ENCODE results near the gene SPAG17. TPM values are rescaled to one million over a fixed set of nuclear protein-coding genes. Genes with fewer than 3 reads are reported as not detected.

The SPAG17 gene
- total RNA-seq, 1 donor from 2014 or later, result not detected

DNA sequence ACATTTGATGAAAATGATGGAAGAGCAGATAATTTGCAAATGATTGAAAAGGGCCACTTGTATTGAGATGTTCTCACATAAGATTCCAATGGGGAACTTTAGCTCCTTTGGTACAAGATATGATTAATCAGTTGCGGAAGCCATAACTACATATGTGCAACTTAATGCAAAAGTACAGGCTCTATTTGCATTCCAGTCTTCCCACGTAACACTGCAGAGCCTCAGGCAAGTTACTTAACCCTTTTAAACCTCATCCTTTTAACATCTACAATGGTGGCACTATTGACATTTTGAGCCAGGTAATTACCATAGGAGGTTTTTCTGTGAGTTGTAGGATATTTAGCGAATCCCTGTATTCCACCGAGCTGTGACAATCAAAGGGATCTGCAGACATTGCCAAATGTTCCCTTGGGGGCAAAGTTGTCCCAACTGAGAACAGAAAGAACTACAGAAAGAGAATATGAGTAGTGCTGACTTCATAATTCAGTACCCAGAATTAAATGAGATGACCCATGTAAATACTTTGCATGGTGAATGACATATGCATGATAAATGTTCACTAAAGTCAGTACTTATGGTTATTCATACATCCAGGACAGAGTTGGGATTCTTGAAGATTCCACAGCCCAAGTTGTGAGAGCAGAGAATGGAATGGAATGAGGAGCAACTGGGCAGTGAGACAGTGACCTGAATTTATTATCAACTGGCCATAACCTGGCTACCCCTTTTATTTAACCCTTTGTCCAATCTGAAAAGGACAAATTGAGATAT is 62.6 kb downstream of the SPAG17 start:
- no peak for DNase-seq (ENCODE audit: low read depth, low spot score)

DNA sequence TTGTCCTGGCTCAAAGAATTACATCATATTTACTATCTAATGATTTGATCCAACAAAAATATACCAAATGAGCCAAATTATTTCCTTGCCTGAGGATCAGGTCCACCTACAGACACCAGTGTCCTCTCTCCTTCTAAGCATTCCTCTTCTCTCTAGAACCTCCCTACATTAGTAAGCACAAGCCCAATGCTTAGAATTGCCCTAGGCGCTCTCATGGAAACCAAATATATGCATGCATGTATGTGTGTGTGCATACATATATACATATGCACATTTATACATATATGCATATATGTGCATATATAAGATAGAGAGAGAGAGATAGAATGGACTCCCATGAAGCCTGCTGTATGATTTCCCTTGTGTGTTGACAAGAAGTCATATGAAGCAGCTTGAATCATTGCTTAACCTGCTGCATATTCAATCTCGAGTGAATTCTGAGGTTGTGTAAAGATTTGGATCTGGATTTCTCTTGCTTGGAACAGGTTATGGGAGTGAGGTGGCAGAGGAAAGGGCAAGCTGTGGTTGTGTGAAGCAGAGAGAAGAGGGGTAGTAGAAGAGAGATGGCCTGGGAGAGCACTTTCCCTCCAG is 66.1 kb downstream of the SPAG17 start:
- no peak for DNase-seq (ENCODE audit: low read depth, low spot score)

DNA sequence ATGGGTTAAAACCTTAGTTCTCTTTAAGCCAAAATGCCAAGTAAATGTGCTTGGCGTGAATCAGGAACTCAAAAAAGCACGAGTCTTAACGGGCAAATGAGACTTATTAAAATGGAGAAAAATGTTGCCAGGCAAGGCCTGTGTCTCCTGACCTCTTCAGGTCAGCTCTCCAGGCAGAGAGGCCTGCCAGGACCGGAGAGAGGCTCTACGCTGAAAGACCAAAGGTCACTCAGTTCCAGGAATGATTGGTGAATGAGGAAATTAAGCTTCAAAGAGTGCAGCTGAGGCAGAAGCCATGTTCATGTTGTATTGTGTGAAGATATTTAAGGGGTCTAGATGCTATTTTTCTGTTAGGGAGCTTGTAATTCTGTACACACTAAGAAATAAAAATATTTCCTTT is 66.6 kb downstream of the SPAG17 start:
- DNase-seq (ENCODE audit: low read depth, low spot score), result no peak

DNA sequence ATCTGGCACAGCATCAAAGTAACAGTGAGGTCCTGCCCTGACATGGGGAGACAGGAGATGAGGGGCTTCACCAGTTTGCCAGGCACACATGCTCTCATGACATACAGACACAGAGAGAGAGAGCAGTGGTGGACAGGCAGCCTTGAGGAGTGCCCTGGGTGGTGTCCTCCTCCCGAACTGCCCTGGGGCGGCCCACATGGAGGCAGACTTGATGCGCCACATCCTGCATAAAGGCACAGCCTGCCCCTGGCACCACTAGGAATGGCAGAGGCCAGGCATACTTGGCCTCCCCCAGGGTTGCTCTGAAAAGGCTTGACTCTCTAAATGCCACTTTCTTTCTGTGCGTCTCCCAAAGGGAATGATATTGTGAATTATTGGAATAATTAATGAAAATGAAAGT is 67.5 kb downstream of the SPAG17 start:
- no peak for DNase-seq (ENCODE audit: low read depth, low spot score)

DNA sequence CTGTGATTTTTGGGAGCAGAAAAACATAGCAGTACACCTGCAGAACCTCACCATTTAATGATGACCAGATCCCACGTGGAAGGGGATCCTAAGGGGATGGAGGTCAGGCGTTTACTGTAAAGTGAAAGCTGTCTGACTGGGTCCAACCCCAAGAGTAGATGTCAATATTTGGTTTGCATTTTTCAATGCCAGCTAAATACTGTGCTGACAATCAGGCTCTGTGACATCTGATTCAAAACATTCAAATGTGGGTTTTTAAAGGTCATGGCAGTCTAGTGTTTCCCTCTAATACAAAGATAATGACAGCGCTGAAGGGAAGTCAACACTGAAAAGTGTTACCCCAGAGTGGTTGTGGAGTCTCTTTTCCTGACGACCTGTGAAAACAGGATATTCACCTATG is 68.1 kb downstream of the SPAG17 start:
- DNase-seq (ENCODE audit: low read depth, low spot score), result no peak

DNA sequence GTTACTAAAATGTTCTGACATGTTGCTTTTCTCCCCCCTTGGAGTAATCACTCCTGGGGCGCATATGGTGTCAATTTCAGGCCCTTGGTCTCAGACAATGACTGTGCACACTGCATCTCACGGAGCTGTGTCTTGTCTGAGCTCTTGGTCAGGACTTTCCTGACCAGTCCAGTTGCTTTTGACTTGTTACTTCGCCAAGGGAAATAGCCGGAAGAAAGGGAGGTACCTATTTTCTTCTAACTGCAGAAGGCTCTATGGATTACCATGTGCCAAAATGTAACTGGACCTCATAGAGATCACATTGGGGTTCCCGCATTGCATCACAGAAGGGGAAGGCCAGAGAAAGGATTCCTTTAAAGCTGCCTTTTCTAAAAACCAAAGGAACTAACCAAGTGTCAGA is 68.6 kb downstream of the SPAG17 start:
- no peak for DNase-seq (ENCODE audit: low read depth, low spot score)

DNA sequence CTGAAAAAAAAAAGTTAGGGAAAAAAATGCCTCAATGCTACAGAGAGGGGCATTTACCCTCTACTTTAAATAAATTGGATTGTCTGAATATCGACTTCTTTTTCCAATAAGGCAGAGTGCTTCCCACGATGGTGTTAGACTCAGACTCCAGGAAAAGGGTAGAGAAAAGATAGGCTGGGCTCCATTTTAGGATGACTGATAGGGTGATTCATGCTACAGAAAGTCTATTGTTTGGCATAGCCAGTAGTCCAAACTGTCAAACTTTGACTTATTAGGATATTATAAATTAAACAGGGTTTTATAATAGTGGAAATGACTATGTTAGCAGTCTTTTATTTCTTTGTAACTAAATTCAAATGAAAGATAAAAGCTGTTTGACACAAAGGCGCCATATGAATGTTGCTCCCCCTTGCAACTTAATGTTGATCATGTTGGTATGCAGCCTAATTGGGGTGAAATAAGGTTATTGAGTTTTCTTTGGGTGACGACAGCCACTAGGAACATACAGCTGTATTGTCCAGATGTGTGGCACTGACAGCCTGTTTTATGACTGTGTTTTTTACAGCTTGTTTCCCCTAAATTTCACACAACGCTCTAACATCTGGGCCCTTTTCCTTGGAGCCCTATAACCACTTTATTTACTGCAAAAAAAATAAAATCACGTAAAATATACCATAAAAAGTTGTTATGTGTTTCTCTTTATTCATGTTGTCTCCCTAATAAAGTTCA is 69.3 kb downstream of the SPAG17 start:
- no peak for DNase-seq (ENCODE audit: low read depth, low spot score)

DNA sequence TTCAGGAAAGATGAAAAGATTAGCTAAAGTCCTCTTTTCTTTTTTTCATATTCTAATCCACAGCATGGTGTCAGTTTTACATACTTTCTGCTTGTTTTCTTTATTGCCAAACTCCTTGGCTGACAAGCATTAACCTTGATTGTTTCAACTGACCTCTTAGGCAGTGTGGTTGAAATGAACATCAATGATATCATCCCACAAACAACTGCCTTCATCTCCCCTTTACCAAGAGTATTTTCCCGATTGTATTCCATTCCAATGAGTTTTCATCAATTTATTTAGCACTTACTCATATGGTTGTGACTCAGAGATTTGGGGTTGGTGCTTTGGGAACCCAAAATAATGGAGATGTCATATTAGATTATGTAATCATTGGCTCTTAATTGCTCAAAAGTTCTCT is 71.8 kb downstream of the SPAG17 start:
- DNase-seq (ENCODE audit: low read depth, low spot score), result no peak

DNA sequence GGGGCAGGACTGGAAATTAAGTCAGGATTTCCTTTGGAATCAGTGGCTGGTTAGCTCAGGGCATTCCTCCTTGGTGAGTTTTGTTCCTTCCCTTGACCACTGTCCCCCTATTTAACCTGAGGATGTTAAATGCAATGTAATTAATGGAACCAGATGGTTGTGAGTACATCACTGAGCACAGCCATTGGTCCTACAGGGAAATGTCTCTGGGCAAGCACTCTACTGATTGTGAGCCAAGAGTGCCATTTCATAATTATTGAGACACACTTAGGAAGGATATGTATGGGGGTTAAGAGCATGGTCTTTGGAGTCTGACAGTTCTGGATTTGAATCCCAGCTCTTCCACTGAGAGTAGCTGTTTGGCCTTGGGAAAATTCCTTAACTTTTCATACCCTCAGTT is 74.4 kb downstream of the SPAG17 start:
- DNase-seq (ENCODE audit: low read depth, low spot score), result no peak

DNA sequence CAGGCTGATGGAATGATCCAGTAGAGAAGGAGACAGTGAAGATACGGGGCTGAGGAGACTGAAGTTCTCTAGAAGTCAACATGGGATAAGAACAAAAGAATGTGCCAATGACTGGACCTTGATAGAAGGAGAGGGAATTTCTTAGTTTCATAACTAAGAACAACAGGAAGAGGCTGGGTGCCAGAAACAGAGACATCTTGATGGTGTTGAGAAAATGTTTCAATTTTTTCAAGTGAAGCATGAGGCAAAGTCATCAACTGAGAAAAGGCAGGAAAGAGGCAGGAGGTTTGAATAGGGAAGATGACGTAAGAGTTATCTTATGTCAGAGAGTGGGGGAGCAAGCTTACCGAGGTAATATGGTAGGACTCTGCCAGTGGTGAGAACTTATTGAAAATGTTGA is 80.1 kb downstream of the SPAG17 start:
- DNase-seq (ENCODE audit: low read depth, low spot score), result no peak

DNA sequence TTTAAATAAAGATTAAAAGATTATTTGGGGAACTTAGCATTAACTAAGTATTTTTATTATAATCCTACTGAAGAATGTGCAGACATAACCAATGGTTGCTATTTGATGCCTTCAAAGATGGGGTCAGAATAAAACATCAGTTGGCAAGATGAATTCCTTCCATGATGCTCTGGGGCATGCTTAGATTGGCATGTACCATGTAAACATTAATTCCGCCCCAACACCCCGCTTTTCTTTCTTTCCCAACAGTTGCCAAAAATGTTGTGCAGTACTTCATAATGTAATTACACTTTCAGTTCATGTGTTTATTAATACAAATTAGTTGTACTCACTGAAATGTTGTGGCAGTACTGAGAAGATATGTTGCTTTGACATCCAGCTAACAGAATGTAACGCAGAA is 82.6 kb downstream of the SPAG17 start:
- DNase-seq (ENCODE audit: low read depth, low spot score), result no peak

DNA sequence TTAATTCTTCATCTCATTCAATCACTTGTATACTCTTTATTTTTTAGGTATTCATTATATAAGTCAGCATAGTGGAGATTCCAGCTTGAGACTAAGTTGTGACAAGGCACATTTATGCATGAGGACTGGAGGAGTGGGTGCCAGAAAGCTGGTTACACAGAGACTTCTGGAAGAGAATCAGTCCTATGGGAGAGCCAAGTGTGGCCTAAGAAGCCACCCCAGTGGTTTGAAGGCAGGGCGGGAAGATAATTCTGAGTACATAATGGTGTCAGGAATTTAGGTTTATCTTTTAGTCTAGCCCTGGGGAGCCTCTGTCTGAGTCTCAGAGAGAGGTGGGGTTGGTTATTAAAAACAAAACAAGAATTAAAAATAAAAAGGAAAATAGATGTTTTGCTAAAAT is 83.0 kb downstream of the SPAG17 start:
- DNase-seq (ENCODE audit: low read depth, low spot score), result no peak

DNA sequence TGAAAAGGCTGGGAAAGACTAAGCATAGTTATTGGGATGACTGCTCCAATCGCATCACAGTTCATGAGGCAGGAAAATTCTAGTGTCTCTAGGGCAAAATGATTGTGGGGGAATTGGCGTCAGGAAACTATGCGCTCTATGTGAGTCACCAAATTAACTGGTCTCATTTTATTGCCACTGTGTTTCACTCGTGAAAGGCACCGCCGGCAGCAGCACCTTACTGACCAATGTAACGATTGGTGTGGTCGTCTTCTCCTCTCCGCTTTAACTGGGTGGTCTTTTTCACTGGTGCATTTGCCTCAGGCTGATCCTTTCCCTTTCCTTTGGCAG is 83.5 kb downstream of the SPAG17 start:
- no peak for DNase-seq (ENCODE audit: low read depth, low spot score)

DNA sequence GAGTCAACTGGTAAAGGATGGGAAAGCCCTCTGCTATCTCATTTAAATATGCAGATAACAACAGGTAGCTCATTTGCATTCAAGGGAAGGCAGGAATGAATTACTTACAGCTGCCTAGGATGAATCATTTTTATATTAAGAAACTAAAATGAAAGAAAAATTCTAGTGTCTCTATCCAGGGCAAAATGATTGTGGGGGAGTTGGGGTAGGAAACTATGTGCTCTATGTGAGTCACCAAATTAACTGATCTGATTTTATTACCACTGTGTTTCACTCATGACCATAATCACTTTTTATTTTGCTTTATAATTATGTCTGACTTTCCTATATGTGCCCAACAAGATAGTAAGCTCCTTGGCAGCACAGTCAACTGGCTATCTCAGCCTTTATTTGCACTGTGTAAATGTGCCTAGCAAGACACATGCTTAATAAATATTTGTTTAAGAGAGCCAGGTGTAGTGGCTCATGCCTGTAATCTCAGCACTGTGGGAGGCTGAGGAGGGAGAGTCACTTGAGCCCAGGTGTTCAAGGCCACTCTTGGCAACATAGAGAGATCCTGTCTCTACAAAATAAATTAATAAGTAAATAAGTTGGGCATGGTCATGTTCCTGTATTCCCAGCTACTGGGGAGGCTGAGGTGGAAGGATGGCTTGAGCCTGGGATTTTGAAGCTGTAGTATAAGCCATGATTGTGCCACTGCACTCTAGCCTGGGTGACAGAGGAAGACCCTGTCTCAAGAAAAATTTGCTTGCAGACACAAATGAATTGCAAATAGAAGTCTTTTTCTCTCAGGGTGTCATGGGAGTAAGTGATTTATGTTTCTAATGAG is 84.1 kb downstream of the SPAG17 start:
- no peak for DNase-seq (ENCODE audit: low read depth, low spot score)

DNA sequence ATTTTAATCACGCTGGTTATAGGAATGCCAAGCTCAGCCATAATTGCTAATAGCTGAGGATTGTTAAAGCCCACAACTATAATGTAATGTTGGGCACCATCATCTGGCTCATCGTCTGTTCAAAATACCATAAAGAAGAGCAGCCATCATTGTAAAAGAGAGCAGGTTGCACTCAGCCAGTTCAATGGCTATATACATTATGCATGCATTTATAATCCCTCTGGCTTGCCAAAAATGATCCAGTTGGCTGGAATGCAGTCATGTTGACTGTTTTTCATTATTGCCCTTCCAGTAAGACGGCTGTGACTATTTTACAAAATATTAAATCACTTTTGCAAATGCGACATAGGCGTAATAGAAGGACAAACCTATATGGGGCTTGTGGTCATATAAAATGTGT is 85.3 kb downstream of the SPAG17 start:
- no peak for DNase-seq (ENCODE audit: low read depth, low spot score)

DNA sequence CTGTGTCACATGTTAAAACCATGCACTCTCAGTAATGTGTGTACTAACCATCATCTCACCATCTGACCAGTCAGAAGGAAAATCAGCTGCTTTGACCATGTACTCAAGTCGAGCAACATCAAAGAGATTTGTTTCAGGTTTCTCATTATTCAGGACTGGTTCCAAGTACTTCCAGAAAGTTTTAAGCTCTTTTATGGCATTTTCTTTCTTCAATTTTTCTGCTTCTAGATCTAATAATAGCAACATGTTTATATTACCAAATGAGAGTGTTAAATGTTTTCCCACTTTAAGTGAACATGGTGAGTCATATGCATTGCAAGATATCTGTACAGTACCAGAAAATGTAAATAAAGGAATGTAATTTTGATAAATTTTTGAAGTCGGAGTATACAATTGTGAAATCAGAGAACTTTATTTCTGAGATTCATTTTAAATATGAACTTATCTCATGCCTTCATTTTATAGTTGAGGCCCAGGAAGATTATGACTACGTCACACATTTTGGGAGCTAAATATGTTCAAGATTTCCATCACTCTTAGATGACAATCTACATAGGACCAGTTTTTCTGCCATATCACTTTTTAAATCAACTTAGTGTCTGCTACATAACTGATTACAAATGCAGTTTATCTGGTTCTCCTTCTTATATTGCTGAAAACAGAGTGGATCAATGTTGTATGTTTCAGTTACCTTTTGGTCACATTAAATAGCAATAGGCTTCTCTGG is 87.2 kb downstream of the SPAG17 start:
- no peak for DNase-seq (ENCODE audit: low read depth, low spot score)

DNA sequence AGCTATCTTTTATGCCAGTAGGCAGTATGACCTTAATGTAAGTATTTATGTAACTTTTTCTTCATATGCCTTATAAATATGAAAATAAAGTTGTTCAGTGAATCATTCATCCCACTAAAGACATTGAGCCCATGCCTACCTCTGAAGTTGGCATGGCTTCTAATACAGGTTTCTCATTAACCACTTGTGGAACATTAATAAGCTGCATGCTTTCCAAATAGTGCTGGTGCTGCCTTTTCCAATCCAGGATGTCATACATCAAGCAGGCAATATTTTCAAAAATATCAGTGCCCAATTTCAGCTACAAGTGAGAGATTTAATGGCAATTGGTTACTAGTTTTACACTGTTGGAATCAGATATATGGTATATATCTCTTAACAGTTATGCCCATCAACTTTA is 92.0 kb downstream of the SPAG17 start:
- DNase-seq (ENCODE audit: low read depth, low spot score), result no peak

DNA sequence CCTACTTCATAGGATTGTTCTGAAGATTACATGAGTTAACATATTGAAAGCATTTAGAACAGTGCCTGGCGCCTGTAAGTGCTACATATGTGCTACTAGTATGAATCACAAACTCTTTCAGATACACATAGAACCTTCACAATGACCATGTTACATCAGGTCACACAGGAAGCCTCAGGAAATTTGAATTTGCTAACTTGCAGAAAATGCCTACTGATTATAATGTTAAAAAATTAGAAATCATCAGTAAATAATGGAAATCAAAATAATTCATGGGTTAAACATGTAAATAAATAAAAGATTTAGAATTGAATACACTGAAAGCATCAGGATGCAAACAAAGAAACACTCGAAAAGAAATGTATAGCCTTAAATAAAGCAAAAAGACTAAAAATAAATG is 94.9 kb downstream of the SPAG17 start:
- DNase-seq (ENCODE audit: low read depth, low spot score), result no peak

DNA sequence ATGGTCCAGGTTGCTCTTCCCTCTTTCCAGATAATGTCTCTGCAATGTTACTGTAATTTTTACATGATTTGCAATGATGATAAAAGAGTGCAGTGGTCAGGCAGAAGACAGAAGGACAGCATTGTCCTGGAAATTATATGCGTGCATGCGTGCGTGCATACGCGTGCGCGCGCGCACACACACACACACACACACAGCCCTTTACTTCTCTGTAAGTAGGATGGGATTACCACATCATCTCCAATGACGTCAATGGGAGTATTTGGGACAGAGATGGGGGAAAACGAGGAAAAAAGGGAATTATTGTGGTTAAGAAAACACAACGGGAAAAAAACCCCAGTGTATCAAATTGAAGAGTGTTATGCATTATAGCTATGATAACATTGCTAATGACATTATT is 99.7 kb downstream of the SPAG17 start:
- no peak for DNase-seq (ENCODE audit: low read depth, low spot score)

DNA sequence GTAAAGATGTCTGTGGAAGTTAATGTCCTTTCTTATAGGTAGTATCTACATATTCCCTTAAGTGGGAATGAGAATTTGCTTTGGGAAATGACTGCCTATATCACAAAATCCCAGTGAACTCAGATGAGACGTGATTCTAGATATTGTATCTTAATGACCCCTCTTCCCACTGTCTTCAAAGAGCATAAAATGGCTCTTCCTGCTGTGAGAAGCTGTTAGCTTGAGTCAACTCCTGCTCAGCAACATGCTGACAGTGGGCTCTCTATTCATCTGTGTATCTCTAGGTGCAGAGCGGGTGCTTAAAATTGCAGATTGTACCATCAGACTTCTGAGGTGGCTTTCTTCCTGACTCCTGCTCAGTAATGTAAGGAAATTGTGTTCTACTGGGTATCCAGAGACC is 100.6 kb downstream of the SPAG17 start:
- DNase-seq (ENCODE audit: low read depth, low spot score), result no peak

DNA sequence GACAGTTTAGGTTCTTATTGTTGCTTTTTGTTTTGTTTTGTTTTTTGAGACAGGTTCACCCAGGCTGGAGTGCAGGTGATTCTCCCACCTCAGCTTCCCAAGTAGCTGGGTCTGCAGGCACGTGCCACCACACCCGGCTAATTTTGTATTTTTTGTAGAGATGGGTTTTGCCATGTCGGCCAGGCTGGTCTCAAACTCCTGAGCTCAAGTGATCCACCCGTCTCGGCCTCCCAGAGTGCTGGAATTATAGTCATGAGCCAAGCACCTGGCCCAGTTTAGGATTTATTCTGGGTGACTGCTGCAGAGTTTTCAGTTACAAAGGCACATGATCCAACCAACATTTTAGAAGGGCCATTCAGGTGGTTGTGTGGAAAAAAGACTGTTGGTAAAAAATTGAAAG is 102.0 kb downstream of the SPAG17 start:
- no peak for DNase-seq (ENCODE audit: low read depth, low spot score)

All from pulmonary artery endothelial cell (primary cell).